ENCODE data around the gene PIK3C2G. TPM values are rescaled to one million over a fixed set of nuclear protein-coding genes. Genes with fewer than 3 reads are reported as not detected.

Gene PIK3C2G
- total RNA-seq, 1 experiment from 2014 or later, result not detected

- H2BK20ac ChIP-seq (ENCODE audit: low read depth, low read length, poor library complexity, severe bottlenecking), result no peak overlapping the region
- no peak overlapping the region for H3T11ph ChIP-seq (ENCODE audit: low read length)
- H4K8ac ChIP-seq (replicated peaks; ENCODE audit: insufficient read length, low read depth, low read length), result no peak overlapping the region
These were observed 133.4 kb downstream of the PIK3C2G start for GRCh38 chr12:18394742-18395141.

More at GRCh38 chr12:18394742-18395141, 133.4 kb downstream of the PIK3C2G start:
- no peak overlapping the region for H3K4me3 Mint-ChIP-seq
- Histone ChIP-seq H2AFZ (ENCODE audit: low read length) (no peak overlapping the region), H3K79me1 (ENCODE audit: insufficient read depth, low read depth, low read length, poor library complexity, severe bottlenecking) (no peaks in the 10 kb centered on the region), H3K9me3 (ENCODE audit: control insufficient read depth, low read depth, low read length) (no peaks in the 10 kb centered on the region), H2BK15ac (ENCODE audit: low read depth, low read length) (no peak overlapping the region), H3K14ac (ENCODE audit: insufficient read depth, low read length) (no peak overlapping the region), H3K27ac (ENCODE audit: insufficient read length, low read depth, low read length) (no peak overlapping the region), H3K18ac (ENCODE audit: insufficient read length, low read depth, low read length) (no peak overlapping the region), H2BK5ac (ENCODE audit: insufficient read length, low read length) (no peak overlapping the region), H3K79me2 (ENCODE audit: insufficient read depth, low read length) (no peaks in the 10 kb centered on the region), H2AK5ac (ENCODE audit: insufficient read length, low read length) (no peak overlapping the region), H4K20me1 (ENCODE audit: control insufficient read depth, insufficient read depth, insufficient read length) (no peaks in the 10 kb centered on the region), H3K56ac (ENCODE audit: insufficient read length, low read depth, low read length) (no peak overlapping the region), H3K23ac (ENCODE audit: insufficient read length, low read depth, low read length) (no peak overlapping the region), H4K91ac (ENCODE audit: insufficient read length, low read depth, low read length) (no peak overlapping the region), H3K4me2 (ENCODE audit: insufficient read depth, insufficient read length, low read length) (no peak overlapping the region), H3K23me2 (ENCODE audit: insufficient read length, low read depth, low read length, poor library complexity, severe bottlenecking) (no peaks in the 10 kb centered on the region), H3K9ac (ENCODE audit: extremely low read depth, insufficient read length, low read length) (no peak overlapping the region), H3K27me3 (ENCODE audit: insufficient read depth, low read length) (no peaks in the 10 kb centered on the region), H4K5ac (ENCODE audit: insufficient read length, low read depth, low read length) (no peak overlapping the region), H3K4ac (ENCODE audit: low read depth, low read length) (no peak overlapping the region), H2BK12ac (ENCODE audit: insufficient read length, low read depth, low read length) (no peak overlapping the region), H3K4me1 (ENCODE audit: insufficient read depth, low read length) (no peaks in the 10 kb centered on the region), H2BK120ac (ENCODE audit: low read depth, low read length, poor library complexity, severe bottlenecking) (no peak overlapping the region)
- H3K27me3 Mint-ChIP-seq (ENCODE audit: low read depth), result no peaks in the 10 kb centered on the region
- H3K36me3 Mint-ChIP-seq (ENCODE audit: insufficient read depth in 1 of 3, low read depth in 3 of 3), result no peaks in the 10 kb centered on the region
- H3K9me3 Mint-ChIP-seq, result no peaks in the 10 kb centered on the region
- DNase-seq, result no peak
- no peaks in the 10 kb centered on the region for H3K4me1 Mint-ChIP-seq
- TF ChIP-seq CTCF (conservative IDR thresholded peaks at IDR 0.05), result no peak
- H3K27ac Mint-ChIP-seq, result peak overlapping the region in 1 of 3 experiments; percentile 75; a peak in 1 of 7 replicates
- WGBS (ENCODE audit: extremely low coverage, insufficient read length, low lambda C conversion rate), result no CpG with 5 or more reads among the region's 1 CpG
